ENCODE data around the gene DNAH9.

Gene DNAH9

DNA sequence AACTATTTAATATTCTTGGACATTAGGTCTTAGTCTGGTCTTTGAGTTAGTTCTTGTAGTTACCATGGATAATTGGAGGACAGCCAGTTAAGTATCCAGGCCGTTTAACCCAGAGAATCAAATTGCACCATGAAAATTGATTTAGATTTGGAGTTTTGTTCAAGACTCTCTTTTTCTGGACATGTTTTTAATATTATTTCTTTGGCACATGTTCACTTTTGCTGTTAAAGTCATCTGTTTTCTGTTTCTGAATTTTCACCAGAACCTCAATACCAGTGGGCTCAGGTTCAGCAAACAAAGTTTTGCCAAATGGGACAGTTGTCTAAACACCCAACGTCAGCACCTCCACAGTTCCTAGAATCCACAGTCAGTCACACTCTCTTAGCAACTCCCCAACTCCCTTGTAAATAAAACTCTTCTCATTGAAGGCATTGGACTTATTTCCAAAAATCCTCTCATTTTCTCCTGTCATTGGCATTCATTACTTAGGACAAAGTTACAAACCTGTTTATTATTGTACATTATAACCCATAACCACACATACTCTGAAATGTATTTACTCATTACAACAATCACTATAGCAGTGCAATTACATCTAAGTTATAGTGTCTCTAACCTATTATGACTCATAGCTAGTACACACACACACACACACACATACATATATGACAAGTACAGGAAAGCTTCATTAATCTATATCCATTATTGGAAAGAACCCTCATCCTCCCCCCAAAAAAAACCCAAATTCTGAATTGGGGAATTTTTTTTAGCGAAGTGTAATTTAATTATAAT, 33.5 kb upstream of the DNAH9 start:
- Mint-ChIP-seq H3K36me3 (ENCODE audit: low read depth) (no peaks in the 10 kb centered on the region), H3K27me3 (ENCODE audit: low read depth) (no peaks in the 10 kb centered on the region), H3K27ac (no peak overlapping the region), H3K4me3 (no peak overlapping the region), H3K4me1 (ENCODE audit: low read depth) (no peaks in the 10 kb centered on the region), H3K9me3 (peaks cover 11% of the 10 kb centered on the region)

DNA sequence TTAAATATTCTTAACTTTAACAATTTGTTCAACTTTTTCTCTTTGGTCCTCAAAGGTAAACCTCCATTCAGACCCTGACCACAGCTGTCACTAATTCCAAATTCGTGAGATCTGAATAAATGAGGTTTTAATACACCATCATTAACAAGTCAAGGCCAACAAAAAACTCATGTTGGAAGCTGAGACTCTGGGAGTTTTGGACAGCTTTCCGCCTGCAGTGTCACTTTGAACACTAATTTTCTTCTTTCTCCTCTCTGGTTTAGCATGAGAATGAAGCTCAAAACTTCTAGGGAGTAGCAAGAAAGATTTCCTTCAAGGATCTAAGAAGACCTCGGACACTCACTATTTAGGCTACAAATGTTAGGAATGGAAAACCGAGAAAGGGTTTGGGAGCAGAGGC, 32.7 kb upstream of the DNAH9 start:
- Mint-ChIP-seq H3K9me3 (peaks cover 15% of the 10 kb centered on the region), H3K27me3 (ENCODE audit: low read depth) (no peaks in the 10 kb centered on the region), H3K4me1 (ENCODE audit: low read depth) (no peaks in the 10 kb centered on the region), H3K27ac (no peak overlapping the region), H3K36me3 (ENCODE audit: low read depth) (no peaks in the 10 kb centered on the region), H3K4me3 (no peak overlapping the region)

DNA sequence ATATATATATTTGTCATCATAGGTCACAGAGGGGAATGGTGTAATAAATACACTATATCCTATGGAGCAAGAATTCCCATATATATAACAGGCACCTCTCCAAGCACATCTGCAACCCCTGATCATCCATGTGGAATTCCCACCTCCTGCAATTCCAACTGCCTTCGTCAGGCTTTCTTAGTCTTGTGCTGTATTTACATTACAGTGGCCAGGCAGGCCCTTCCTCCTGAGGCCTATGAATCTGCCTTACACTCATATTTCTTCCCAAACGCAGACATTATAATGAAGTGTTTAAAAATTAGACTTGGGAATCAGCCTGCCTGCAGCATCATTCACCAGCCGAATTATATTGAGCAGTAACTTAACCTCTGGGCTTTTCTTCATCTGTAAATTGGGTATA, 19.3 kb upstream of the DNAH9 start:
- Mint-ChIP-seq H3K27me3 (ENCODE audit: low read depth) (no peaks in the 10 kb centered on the region), H3K4me3 (no peak overlapping the region), H3K9me3 (peaks cover 16% of the 10 kb centered on the region), H3K36me3 (ENCODE audit: low read depth) (no peaks in the 10 kb centered on the region), H3K27ac (no peak overlapping the region), H3K4me1 (ENCODE audit: low read depth) (no peaks in the 10 kb centered on the region)

DNA sequence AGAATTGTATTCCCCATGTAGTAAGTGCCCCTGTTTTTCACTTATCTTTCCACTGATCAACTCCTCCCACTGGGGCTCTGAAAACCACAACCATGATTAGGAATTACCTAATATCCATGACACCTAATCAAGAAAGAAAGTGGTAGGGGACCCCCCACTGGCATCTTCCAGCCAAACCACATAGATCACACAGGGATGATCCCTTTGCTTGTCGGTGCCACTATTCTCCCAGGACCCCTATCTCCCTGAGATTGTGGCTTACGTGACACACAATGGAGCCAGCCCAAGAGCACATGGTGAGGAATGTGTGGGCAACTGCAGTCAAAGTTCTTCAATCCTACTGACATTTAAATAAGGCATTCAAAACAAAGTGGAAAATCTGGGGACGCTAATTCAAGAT, 17.6 kb upstream of the DNAH9 start:
- Mint-ChIP-seq H3K9me3 (peaks cover 17% of the 10 kb centered on the region), H3K4me1 (ENCODE audit: low read depth) (no peaks in the 10 kb centered on the region), H3K27me3 (ENCODE audit: low read depth) (no peaks in the 10 kb centered on the region), H3K4me3 (no peak overlapping the region), H3K27ac (no peak overlapping the region), H3K36me3 (ENCODE audit: low read depth) (no peaks in the 10 kb centered on the region)

DNA sequence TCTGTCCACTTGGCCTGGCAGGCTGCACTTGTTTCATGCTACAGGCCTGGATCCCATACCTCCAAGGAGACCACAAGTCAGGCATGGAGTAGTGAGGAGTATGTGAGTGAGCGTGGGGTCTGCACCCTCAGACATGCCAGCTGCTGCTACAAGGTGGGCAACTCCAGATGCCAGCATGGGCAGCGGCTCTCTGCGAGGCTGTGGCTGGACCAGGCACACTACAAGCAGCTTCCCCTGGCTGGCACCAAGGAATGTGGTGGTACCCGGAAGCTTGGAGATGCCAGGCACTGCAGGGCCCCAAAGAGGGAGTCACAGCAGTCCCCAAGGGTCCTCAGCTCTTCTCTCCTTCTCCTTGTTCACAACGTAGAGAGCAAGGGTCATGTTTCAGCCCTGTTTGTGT, 16.1 kb upstream of the DNAH9 start:
- Mint-ChIP-seq H3K9me3 (peaks cover 21% of the 10 kb centered on the region), H3K27me3 (ENCODE audit: low read depth) (no peaks in the 10 kb centered on the region), H3K27ac (no peak overlapping the region)

DNA sequence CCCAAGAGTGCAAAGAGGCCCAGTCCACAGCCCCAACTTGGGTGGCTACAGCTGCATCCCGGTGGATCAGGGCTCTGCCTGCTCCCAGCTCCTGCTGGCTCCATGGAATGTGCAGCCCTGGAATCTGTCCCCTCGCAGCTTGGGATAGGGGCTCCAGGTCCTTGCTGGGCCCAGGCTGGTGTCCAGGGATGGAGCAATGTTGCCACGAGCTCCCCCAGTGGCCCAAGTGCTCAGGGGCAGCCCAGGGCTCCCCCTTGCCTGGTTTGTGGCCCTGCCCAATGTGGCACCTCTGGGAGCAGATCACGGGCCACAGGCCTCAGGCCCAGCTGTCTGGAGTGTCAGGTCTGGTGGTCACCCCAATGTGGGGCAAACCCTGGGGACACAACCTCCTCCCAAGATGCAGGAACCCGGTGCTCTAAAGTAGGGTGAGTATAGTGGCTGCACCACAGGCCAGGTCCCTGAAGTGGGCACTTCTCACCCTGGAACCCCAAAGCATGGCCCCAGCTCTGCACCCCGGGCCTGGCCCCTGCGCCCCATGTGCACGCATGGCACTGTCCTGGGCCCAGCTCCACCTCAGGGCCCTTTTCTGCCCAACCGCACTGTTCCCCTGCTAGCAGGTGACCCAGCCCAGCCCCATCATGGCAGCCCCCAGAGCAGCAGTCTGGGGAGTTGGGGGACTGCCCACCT, 14.8 kb upstream of the DNAH9 start:
- H3K27me3 Mint-ChIP-seq (ENCODE audit: low read depth): no peaks in the 10 kb centered on the region
- no peaks in the 10 kb centered on the region for H3K4me1 Mint-ChIP-seq (ENCODE audit: low read depth)
- no peaks in the 10 kb centered on the region for H3K36me3 Mint-ChIP-seq (ENCODE audit: low read depth)
- no peak overlapping the region for H3K4me3 Mint-ChIP-seq
- no peak overlapping the region for H3K27ac Mint-ChIP-seq
- H3K9me3 Mint-ChIP-seq: peaks cover 18% of the 10 kb centered on the region

More for the DNA sequence above, 16.1 kb upstream of the DNAH9 start:
- Mint-ChIP-seq H3K4me3 (no peak overlapping the region), H3K36me3 (ENCODE audit: low read depth) (no peaks in the 10 kb centered on the region), H3K4me1 (ENCODE audit: low read depth) (no peaks in the 10 kb centered on the region)

DNA sequence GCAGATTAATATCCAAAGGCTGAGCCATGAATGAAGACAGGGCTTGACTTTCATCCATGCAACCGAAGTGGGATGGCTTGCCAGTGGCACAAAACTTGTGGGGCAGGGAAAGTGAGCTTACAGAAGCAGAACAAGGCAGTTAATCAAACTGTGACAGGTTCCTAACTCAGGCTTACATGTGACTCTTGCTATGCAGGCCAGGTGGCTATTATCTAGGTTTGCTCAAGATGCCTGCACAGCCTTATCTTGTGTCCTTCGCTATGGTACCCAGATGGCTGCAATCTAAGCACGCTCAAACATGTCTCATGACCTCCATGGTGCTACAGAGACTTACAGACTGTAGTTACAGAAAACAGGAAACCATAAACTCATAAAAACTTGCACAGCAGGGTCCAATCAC, 8.6 kb upstream of the DNAH9 start:
- Mint-ChIP-seq H3K9me3 (peaks cover 7% of the 10 kb centered on the region), H3K27ac (no peak overlapping the region), H3K36me3 (ENCODE audit: low read depth) (no peaks in the 10 kb centered on the region), H3K4me3 (no peak overlapping the region), H3K4me1 (ENCODE audit: low read depth) (no peaks in the 10 kb centered on the region), H3K27me3 (ENCODE audit: low read depth) (no peaks in the 10 kb centered on the region)

DNA sequence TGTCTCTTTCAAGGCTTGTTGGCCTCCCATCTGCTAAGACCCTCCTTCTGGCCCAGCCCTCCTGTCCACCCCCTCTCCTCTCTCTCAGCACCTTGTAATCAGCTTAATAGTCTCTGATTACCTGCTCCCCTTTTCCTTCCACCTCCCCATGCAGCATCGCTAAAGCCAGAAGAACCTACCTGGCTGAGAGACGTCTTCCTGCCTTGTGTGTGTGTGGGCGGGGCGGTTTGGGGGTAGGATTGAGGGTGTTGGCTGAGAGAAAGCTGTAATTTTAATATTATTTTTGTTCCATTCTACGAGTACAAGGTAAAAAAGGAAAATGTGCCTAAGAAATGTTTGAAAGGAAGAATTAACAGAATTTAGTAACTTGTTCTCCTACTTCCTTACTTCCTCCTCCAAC, 3.4 kb downstream of the DNAH9 start:
- no peak overlapping the region for H3K4me3 Mint-ChIP-seq
- peaks cover 8% of the 10 kb centered on the region for H3K9me3 Mint-ChIP-seq
- H3K27me3 Mint-ChIP-seq (ENCODE audit: low read depth): peaks cover 5% of the 10 kb centered on the region
- H3K27ac Mint-ChIP-seq: no peak overlapping the region
- no peaks in the 10 kb centered on the region for H3K4me1 Mint-ChIP-seq (ENCODE audit: low read depth)
- no peaks in the 10 kb centered on the region for H3K36me3 Mint-ChIP-seq (ENCODE audit: low read depth)

DNA sequence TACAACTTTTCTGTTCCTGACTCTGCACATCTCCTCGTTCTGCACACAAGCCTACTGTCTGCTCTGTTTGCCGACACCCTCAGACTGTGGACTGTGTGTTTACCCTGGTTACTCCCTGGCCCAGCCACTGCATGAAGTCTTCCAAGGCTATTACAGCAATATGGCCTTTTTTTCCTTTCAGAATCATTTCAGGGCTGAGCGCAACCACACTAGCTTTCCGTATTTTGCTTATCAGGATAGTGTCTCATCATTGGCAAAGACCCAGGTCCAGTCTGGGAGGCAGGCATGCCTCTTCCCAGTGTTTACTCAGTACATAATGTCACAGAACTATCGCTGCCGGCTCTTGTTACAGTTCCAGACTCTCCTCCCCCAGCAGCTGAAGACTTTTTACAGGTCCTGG, 10.1 kb downstream of the DNAH9 start:
- H3K27ac Mint-ChIP-seq: no peak overlapping the region
- H3K4me3 Mint-ChIP-seq: no peak overlapping the region
- no peaks in the 10 kb centered on the region for H3K36me3 Mint-ChIP-seq (ENCODE audit: low read depth)
- peaks cover 7% of the 10 kb centered on the region for H3K9me3 Mint-ChIP-seq
- H3K4me1 Mint-ChIP-seq (ENCODE audit: low read depth): no peaks in the 10 kb centered on the region
- H3K27me3 Mint-ChIP-seq (ENCODE audit: low read depth): no peaks in the 10 kb centered on the region

DNA sequence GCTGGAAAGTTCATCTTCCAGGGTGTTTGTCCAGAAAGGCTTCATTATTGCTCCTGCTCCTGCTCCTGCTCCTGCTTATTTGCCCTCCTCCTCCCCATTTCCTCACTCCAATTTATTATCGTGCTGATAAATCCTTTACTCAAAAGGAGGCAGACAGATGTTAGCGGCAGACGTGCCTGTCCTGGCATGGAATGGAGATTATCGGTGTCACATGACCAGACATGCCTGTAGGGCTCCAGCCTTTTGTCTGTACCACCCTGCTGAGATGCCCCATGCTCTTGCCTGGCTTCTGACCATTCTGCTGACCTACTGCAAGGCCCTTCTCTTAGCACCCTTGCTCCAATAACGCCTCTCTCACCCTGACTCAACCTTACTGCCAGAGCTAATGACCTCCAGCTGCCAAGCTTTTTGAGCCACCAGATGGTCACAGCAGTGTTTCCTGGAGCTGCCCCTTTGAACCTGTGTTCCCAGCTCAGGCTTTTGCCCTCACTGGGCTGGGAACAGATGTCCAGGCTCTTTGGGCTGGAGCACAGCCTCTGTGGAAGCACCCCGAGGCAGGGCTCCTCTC, 12.8 kb downstream of the DNAH9 start:
- H3K4me3 Mint-ChIP-seq: no peak overlapping the region
- H3K4me1 Mint-ChIP-seq (ENCODE audit: low read depth): no peaks in the 10 kb centered on the region
- no peaks in the 10 kb centered on the region for H3K27me3 Mint-ChIP-seq (ENCODE audit: low read depth)
- H3K36me3 Mint-ChIP-seq (ENCODE audit: low read depth): no peaks in the 10 kb centered on the region
- peaks cover 9% of the 10 kb centered on the region for H3K9me3 Mint-ChIP-seq
- H3K27ac Mint-ChIP-seq: no peak overlapping the region

DNA sequence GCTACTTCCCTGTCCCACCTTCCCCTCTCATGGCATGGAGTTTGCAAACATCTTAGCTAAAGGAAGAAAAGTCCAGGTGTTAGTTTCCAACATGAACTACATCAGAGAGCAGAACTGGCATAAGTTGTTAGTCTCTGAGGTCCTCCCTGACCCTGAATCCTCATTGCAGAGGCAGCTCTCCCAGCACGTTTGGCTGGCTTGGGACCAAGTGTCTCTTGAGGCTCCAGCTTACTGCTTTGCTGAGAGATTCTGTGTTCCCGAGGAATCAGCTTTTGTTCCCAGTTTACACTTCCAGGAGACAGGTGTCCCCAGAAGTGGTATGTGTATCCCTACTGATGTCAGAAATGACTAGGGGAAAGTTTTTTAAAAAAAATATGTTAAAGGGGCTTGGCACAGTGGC, 14.7 kb downstream of the DNAH9 start:
- Mint-ChIP-seq H3K9me3 (peaks cover 7% of the 10 kb centered on the region), H3K4me3 (no peak overlapping the region), H3K36me3 (ENCODE audit: low read depth) (no peaks in the 10 kb centered on the region), H3K27ac (no peak overlapping the region), H3K4me1 (ENCODE audit: low read depth) (no peaks in the 10 kb centered on the region), H3K27me3 (ENCODE audit: low read depth) (no peaks in the 10 kb centered on the region)

DNA sequence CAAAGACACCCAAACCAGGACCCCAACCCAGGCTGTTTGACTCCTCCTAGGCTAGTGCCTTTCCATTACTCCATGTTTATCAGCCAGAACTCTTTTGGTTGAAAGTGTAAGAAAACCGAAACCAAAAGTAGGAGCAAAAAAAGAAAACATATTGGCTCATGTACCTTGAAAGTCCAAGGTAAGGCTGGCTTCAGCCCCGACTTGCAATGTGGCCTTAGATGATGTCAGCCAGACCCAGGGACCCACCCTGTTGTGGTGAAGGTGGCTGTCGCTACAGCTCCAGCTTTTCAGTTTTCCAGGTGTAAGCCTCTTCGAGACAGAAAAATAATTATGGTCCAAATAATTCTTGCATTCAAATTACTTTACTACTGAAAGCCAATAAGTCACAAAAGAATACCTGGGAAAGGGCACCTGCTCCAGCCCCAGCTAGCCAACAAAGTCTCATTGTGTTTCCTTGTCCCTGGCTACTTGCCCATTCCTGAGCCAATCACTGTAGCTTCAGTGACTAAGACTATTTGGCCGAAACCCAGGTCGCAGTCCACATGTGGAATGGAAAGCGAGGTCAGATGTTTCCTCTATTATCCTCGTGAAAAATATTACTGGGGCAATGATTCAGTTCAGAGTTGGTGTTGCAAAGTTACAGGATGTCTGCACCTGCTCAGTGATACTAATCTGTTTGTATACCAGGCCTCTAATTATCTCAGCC, 20.7 kb downstream of the DNAH9 start:
- no peak overlapping the region for H3K27ac Mint-ChIP-seq
- H3K4me3 Mint-ChIP-seq: no peak overlapping the region
- H3K27me3 Mint-ChIP-seq (ENCODE audit: low read depth): no peaks in the 10 kb centered on the region
- H3K36me3 Mint-ChIP-seq (ENCODE audit: low read depth): no peaks in the 10 kb centered on the region
- H3K4me1 Mint-ChIP-seq (ENCODE audit: low read depth): no peaks in the 10 kb centered on the region
- peaks cover 17% of the 10 kb centered on the region for H3K9me3 Mint-ChIP-seq

DNA sequence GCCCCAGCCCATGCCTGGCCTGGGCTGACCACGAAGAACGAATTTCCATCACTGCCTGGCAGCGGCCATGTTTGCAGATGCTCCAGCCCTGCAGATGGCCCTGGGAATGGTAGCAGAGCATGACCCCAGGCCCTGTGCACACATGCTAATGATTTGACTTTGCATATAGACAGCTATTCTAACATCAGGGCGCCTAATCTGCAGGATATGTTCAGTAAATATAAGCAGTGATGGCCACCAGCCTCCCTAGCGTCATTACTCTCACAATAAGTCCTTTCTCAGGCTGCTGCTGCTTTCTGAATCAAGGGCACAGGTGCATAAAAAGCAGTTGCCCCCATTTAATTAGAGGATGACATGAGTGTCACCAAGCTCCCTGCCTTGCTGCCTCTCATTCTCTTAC, 24.2 kb downstream of the DNAH9 start:
- Mint-ChIP-seq H3K27ac (no peak overlapping the region), H3K36me3 (ENCODE audit: low read depth) (no peaks in the 10 kb centered on the region), H3K9me3 (peaks cover 16% of the 10 kb centered on the region), H3K27me3 (ENCODE audit: low read depth) (no peaks in the 10 kb centered on the region), H3K4me1 (ENCODE audit: low read depth) (no peaks in the 10 kb centered on the region), H3K4me3 (no peak overlapping the region)

DNA sequence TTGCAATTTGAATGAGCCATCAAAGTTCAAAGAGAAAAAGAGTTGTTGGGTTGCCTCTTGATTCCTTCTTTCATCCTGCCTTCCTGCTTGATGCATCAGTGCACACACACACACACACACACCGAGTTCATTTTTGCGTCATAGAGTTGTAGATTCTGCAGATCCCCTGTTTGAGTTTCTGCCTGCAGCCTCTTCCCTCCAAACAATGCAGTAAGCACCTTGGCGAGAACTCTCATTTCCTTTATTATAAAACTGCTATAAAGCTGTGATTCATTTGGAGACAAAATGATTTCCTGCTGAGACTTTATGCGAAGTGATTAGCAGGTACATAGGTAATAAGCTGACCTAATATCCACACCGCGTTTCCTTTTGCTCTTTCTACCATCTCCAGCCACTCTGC, 26.7 kb downstream of the DNAH9 start:
- Mint-ChIP-seq H3K27me3 (ENCODE audit: low read depth) (no peaks in the 10 kb centered on the region), H3K9me3 (peaks cover 20% of the 10 kb centered on the region), H3K27ac (no peak overlapping the region), H3K4me3 (no peak overlapping the region), H3K36me3 (ENCODE audit: low read depth) (no peaks in the 10 kb centered on the region), H3K4me1 (ENCODE audit: low read depth) (no peaks in the 10 kb centered on the region)

DNA sequence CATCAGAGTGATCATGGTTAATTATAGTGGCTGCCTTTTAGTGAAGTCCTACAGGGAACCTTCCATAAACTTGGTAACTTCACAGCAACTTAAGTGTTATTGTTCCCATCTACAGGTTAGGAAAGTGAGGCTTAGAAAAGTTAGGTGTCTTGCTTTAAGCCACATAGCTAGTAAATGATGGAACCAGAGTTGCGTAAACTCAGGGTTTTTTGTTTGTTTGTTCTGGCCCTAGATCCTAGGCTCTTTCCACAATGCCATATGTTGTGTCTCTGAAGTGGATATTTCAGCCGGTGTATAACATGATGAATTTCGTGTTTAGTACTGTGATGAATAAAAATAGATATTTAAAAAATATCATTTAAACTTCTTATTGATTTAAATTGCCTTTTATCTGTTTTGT, 27.6 kb downstream of the DNAH9 start:
- Mint-ChIP-seq H3K36me3 (ENCODE audit: low read depth) (no peaks in the 10 kb centered on the region), H3K27me3 (ENCODE audit: low read depth) (no peaks in the 10 kb centered on the region), H3K4me1 (ENCODE audit: low read depth) (no peaks in the 10 kb centered on the region), H3K27ac (no peak overlapping the region), H3K9me3 (peaks cover 20% of the 10 kb centered on the region), H3K4me3 (no peak overlapping the region)
